HCT116 (cell line): Measurements from ENCODE around the gene PHKA2. TPM values are rescaled to one million over a fixed set of nuclear protein-coding genes. Genes with fewer than 3 reads are reported as not detected.

Source experiments
- ATAC-seq: fragments of 200-7000 bp; cut with Tn5 transposase; 2 replicates; pipeline ENCODE4 v1.9.1; 2020; ENCODE audit warnings: mild to moderate bottlenecking, moderate library complexity
- BruUV-seq: library from RNA; stranded (reverse); fragments of 400-500 nt; replicated peaks from 2 replicates; lab custom pipeline; 2021; lab: Mats Ljungman, UMichigan
- CTCF ChIA-PET: fragments of 300-600 bp; sonication (Branson Sonifier 250); formaldehyde crosslinking; loops from one replicate; lab custom pipeline; 2021; ENCODE audit warnings: antibody characterized with exemption; lab: Charles Lee
- POLR2A ChIA-PET: fragments of 300-600, 350-600 bp; sonication (Branson Sonifier 250); formaldehyde crosslinking; loops from one replicate; lab custom pipeline; 2021; ENCODE audit warnings: antibody characterized with exemption; lab: Charles Lee
- RAD21 ChIA-PET, 2 experiments: fragments of 300-600 bp; sonication (Branson Sonifier 250); formaldehyde crosslinking; loops; one replicate each; lab custom pipeline; 2023; ENCODE audit warnings: low total read pairs in 2 of 2; ENCODE audit not compliant: uncharacterized antibody in 2 of 2, unreplicated experiment in 2 of 2, low non-redundant PET in 1 of 2; lab: Charles Lee
- DNase-seq: peaks from one replicate; pipeline ENCODE4 v3.0.0-alpha.2; 2010; ENCODE audit warnings: low read depth, low spot score
- H2AFZ ChIP-seq: fragments of 200-600 bp; shearing (Covaris generic), sonication (generic); 2 replicates; pipeline ENCODE4 v1.6.1; 2017; ENCODE audit warnings: low read depth, mixed run types, mixed read lengths, antibody characterized with exemption, low read length; ENCODE audit not compliant: poor library complexity, severe bottlenecking
- H3K27ac ChIP-seq: 2 replicates; pipeline ENCODE4 v1.5.1; 2012; ENCODE audit warnings: low read depth, low read length
- H3K27me3 ChIP-seq: fragments of 200-600 bp; sonication (generic); 2 replicates; pipeline ENCODE4 v1.6.1; 2016; ENCODE audit warnings: mixed run types, low read length, mixed read lengths; ENCODE audit not compliant: insufficient read depth
- H3K36me3 ChIP-seq, 2 experiments: fragments of 200-500 bp in 1 of 2; fragments of 200-600 bp in 1 of 2; sonication (Bioruptor generic) in 1 of 2; sonication (generic) in 1 of 2; 2 replicates each; pipeline versions ENCODE4 v1.5.1 to v1.6.1; 2014 to 2016; ENCODE audit warnings: low read length in 2 of 2, inconsistent platforms in 1 of 2, mixed read lengths in 1 of 2, mixed run types in 1 of 2; ENCODE audit not compliant: insufficient read depth in 2 of 2, control insufficient read depth in 1 of 2
- H3K4me1 ChIP-seq, 2 experiments: fragments of 200-600 bp in 1 of 2; sonication (generic) in 1 of 2; 2 replicates each; pipeline versions ENCODE4 v1.5.1 to v1.6.1; 2012 to 2017; ENCODE audit warnings: low read length in 2 of 2, inconsistent platforms in 1 of 2, mild to moderate bottlenecking in 1 of 2, mixed read lengths in 1 of 2, mixed run types in 1 of 2, moderate library complexity in 1 of 2; ENCODE audit not compliant: insufficient read depth in 2 of 2, control insufficient read depth in 1 of 2
- H3K4me2 ChIP-seq: fragments of 200-600 bp; sonication (generic); 2 replicates; pipeline ENCODE4 v1.6.1; 2017; ENCODE audit warnings: mixed run types, low read length, mixed read lengths
- H3K4me3 ChIP-seq, 2 experiments: fragments of 200-600 bp in 1 of 2; sonication (generic) in 1 of 2; replicated peaks in 1 of 2; 2 replicates each; pipeline ENCODE4 v1.5.1; 2011 to 2016; ENCODE audit warnings: low read length in 2 of 2, control low read depth in 1 of 2, low read depth in 1 of 2, mild to moderate bottlenecking in 1 of 2, mixed read lengths in 1 of 2, mixed run types in 1 of 2
- H3K79me2 ChIP-seq: fragments of 200-600 bp; sonication (generic); 2 replicates; pipeline ENCODE4 v1.6.1; 2017; ENCODE audit warnings: mild to moderate bottlenecking, mixed run types, low read length, moderate library complexity, mixed read lengths; ENCODE audit not compliant: insufficient read depth
- H3K9ac ChIP-seq: fragments of 200-600 bp; sonication (generic); 2 replicates; pipeline ENCODE4 v1.6.1; 2016; ENCODE audit warnings: low read length, mixed read lengths
- H3K9me2 ChIP-seq: fragments of 200-600 bp; sonication (generic), shearing (Covaris generic); 2 replicates; pipeline ENCODE4 v1.6.1; 2017; ENCODE audit warnings: mixed run types, mild to moderate bottlenecking, moderate library complexity; ENCODE audit not compliant: insufficient read depth
- H3K9me3 ChIP-seq, 2 experiments: fragments of 200-500 bp in 1 of 2; fragments of 200-600 bp in 1 of 2; sonication (Bioruptor generic) in 1 of 2; sonication (generic) in 1 of 2; 2 replicates each; pipeline ENCODE4 v1.6.1; 2014 to 2017; ENCODE audit warnings: low read length in 2 of 2, mixed read lengths in 2 of 2, inconsistent platforms in 1 of 2, low read depth in 1 of 2, mild to moderate bottlenecking in 1 of 2, mixed run types in 1 of 2, moderate library complexity in 1 of 2; ENCODE audit not compliant: control insufficient read depth in 1 of 2, insufficient read depth in 1 of 2
- H4K20me1 ChIP-seq: fragments of 200-600 bp; sonication (generic), shearing (Covaris generic); 2 replicates; pipeline ENCODE4 v1.6.1; 2017; ENCODE audit warnings: mixed run types, mild to moderate bottlenecking, moderate library complexity; ENCODE audit not compliant: insufficient read depth
- CBX3 ChIP-seq: IDR thresholded peaks from 2 replicates; pipeline ENCODE4 v1.6.1; 2012; ENCODE audit warnings: low read depth
- CEBPB ChIP-seq: IDR thresholded peaks from 2 replicates; pipeline ENCODE4 v1.6.1; 2012; ENCODE audit warnings: low read depth
- EGR1 ChIP-seq: IDR thresholded peaks from 2 replicates; pipeline ENCODE4 v1.6.1; 2012; ENCODE audit warnings: low read depth
- ELF1 ChIP-seq: IDR thresholded peaks from 2 replicates; pipeline ENCODE4 v1.6.1; 2012; ENCODE audit warnings: low read depth, borderline replicate concordance
- EZH2phosphoT487 ChIP-seq: fragments of 200-600 bp; IDR thresholded peaks from 2 replicates; pipeline ENCODE4 v1.6.1; 2018; ENCODE audit warnings: antibody characterized with exemption, borderline replicate concordance
- FOSL1 ChIP-seq: IDR thresholded peaks from 2 replicates; pipeline ENCODE4 v1.6.1; 2012; ENCODE audit warnings: low read depth
- JUND ChIP-seq: IDR thresholded peaks from 2 replicates; pipeline ENCODE4 v1.6.1; 2012
- POLR2A ChIP-seq: IDR thresholded peaks from 2 replicates; pipeline ENCODE4 v1.7.0; 2011; ENCODE audit warnings: borderline replicate concordance; ENCODE audit not compliant: insufficient read depth, insufficient read length; ENCODE audit errors: extremely low read depth
- POLR2AphosphoS5 ChIP-seq: IDR thresholded peaks from 2 replicates; pipeline ENCODE4 v1.6.1; 2011; ENCODE audit warnings: mild to moderate bottlenecking, low read depth, low read length, moderate library complexity
- RAD21 ChIP-seq: IDR thresholded peaks from 2 replicates; pipeline ENCODE4 v1.6.1; 2012; ENCODE audit warnings: low read depth, mild to moderate bottlenecking
- SIN3A ChIP-seq: IDR thresholded peaks from 2 replicates; pipeline ENCODE4 v1.6.1; 2012; ENCODE audit warnings: low read depth
- TCF7L2 ChIP-seq: IDR thresholded peaks from 2 replicates; pipeline ENCODE4 v1.7.0; 2011; ENCODE audit warnings: borderline replicate concordance, inconsistent platforms; ENCODE audit not compliant: insufficient read depth, insufficient read length; ENCODE audit errors: extremely low read depth
- ZFX ChIP-seq: fragments of 450-650 bp; IDR thresholded peaks from 2 replicates; pipeline ENCODE4 v1.6.1; 2017
- ZNF274 ChIP-seq: fragments of 200-500 bp; sonication (Bioruptor generic); IDR thresholded peaks from 2 replicates; pipeline ENCODE4 v1.6.1; 2014; ENCODE audit warnings: mild to moderate bottlenecking, low read depth, low read length, inconsistent platforms
- intact Hi-C: fragments of 100-400 bp; cut with micrococcal nuclease; formaldehyde crosslinking; loops from 2 replicates; pipeline ENCODE4 v1.10.0; 2022
- total RNA-seq: library from RNA; stranded (reverse); gene quantifications from one replicate; pipeline ENCODE4 v1.2.1, GENCODE V29; 2021; ENCODE audit not compliant: unreplicated experiment
- TF ChIP-seq, protein P1 (sequence below), 3 experiments: fragments of 200-600 bp in 1 of 3; sonication (generic) in 1 of 3; IDR thresholded peaks in 2 of 3; conservative IDR thresholded peaks in 1 of 3; 2 replicates each; pipeline ENCODE4 v1.5.1; 2012 to 2017; ENCODE audit warnings: low read depth in 2 of 3, low read length in 2 of 3, antibody characterized with exemption in 1 of 3, borderline replicate concordance in 1 of 3, control low read depth in 1 of 3, mild to moderate bottlenecking in 1 of 3, mixed read lengths in 1 of 3, mixed run types in 1 of 3, moderate library complexity in 1 of 3; ENCODE audit not compliant: insufficient read depth in 1 of 3
- TF ChIP-seq, protein P2 (sequence below): IDR thresholded peaks from 2 replicates; pipeline ENCODE4 v1.6.1; 2012
- TF ChIP-seq, protein P3 (sequence below): IDR thresholded peaks from 2 replicates; pipeline ENCODE4 v1.6.1; 2011; ENCODE audit warnings: mild to moderate bottlenecking, low read length, moderate library complexity; ENCODE audit not compliant: insufficient replicate concordance; ENCODE audit errors: extremely low read depth
- TF ChIP-seq, protein P4 (sequence below): IDR thresholded peaks from 2 replicates; pipeline ENCODE4 v1.6.1; 2012; ENCODE audit warnings: low read depth

The PHKA2 gene
- total RNA-seq, 1 experiment from 2014 or later, result 23.8 TPM

DNA sequence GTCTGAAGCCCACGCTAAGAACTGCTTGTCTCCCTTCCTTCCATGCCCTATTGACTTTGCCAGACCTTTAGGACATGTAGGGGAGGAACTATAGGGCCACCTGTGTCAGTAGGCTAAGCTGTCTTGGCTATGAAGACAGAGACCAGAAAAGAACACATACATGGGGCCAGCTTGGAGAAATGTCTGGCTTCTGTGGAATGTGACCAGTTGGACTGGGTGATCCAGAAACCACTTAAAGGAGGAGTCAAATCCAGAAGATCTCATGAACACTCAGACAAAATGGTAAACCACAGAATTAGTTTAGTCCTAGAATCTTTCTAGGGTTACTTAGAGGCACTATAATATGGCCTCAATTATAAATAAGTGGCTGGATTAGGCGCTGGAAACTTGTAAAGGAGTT lies 42.0 kb downstream of the PHKA2 start:
- Histone ChIP-seq H2AFZ (no peak overlapping the region), H3K27ac (no peak overlapping the region), H3K4me3 (no peak overlapping the region), H3K36me3 (no peaks in the 10 kb centered on the region; a peak in 2 of 4 replicates), H3K9me2 (no peaks in the 10 kb centered on the region), H3K9ac (no peak overlapping the region), H3K4me2 (no peak overlapping the region), H3K9me3 (no peaks in the 10 kb centered on the region), H3K4me1 (no peaks in the 10 kb centered on the region; a peak in 1 of 4 replicates), H3K27me3 (no peaks in the 10 kb centered on the region), H4K20me1 (no peaks in the 10 kb centered on the region), H3K79me2 (no peaks in the 10 kb centered on the region)
- DNase-seq (no peak), ATAC-seq (no peak)
- ChIA-PET RAD21 (no interaction called here), CTCF (no interaction called here), POLR2A (no interaction called here)
- TF ChIP-seq RAD21, result no peak
- no peak for TF ChIP-seq EGR1
- TF ChIP-seq, protein P1, sequence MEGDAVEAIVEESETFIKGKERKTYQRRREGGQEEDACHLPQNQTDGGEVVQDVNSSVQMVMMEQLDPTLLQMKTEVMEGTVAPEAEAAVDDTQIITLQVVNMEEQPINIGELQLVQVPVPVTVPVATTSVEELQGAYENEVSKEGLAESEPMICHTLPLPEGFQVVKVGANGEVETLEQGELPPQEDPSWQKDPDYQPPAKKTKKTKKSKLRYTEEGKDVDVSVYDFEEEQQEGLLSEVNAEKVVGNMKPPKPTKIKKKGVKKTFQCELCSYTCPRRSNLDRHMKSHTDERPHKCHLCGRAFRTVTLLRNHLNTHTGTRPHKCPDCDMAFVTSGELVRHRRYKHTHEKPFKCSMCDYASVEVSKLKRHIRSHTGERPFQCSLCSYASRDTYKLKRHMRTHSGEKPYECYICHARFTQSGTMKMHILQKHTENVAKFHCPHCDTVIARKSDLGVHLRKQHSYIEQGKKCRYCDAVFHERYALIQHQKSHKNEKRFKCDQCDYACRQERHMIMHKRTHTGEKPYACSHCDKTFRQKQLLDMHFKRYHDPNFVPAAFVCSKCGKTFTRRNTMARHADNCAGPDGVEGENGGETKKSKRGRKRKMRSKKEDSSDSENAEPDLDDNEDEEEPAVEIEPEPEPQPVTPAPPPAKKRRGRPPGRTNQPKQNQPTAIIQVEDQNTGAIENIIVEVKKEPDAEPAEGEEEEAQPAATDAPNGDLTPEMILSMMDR (IDR thresholded peaks at IDR 0.05 in 2 of 3, conservative IDR thresholded peaks at IDR 0.05 in 1 of 3; ENCODE audit: borderline replicate concordance in 1 of 3, insufficient read depth in 1 of 3, low read depth in 2 of 3, low read length in 2 of 3), result no peak
- TF ChIP-seq ZNF274, result no peak
- no peak for TF ChIP-seq ELF1
- TF ChIP-seq, protein P2, sequence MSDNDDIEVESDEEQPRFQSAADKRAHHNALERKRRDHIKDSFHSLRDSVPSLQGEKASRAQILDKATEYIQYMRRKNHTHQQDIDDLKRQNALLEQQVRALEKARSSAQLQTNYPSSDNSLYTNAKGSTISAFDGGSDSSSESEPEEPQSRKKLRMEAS, result no peak
- no peak for TF ChIP-seq POLR2A
- TF ChIP-seq EZH2phosphoT487, result no peak
- TF ChIP-seq SIN3A, result no peak
- TF ChIP-seq TCF7L2, result no peak
- no peak for TF ChIP-seq CBX3
- TF ChIP-seq FOSL1, result no peak
- no peak for TF ChIP-seq JUND
- TF ChIP-seq CEBPB, result no peak
- TF ChIP-seq POLR2AphosphoS5, result no peak
- TF ChIP-seq, protein P3, sequence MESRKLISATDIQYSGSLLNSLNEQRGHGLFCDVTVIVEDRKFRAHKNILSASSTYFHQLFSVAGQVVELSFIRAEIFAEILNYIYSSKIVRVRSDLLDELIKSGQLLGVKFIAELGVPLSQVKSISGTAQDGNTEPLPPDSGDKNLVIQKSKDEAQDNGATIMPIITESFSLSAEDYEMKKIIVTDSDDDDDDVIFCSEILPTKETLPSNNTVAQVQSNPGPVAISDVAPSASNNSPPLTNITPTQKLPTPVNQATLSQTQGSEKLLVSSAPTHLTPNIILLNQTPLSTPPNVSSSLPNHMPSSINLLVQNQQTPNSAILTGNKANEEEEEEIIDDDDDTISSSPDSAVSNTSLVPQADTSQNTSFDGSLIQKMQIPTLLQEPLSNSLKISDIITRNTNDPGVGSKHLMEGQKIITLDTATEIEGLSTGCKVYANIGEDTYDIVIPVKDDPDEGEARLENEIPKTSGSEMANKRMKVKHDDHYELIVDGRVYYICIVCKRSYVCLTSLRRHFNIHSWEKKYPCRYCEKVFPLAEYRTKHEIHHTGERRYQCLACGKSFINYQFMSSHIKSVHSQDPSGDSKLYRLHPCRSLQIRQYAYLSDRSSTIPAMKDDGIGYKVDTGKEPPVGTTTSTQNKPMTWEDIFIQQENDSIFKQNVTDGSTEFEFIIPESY, result no peak
- TF ChIP-seq, protein P4, sequence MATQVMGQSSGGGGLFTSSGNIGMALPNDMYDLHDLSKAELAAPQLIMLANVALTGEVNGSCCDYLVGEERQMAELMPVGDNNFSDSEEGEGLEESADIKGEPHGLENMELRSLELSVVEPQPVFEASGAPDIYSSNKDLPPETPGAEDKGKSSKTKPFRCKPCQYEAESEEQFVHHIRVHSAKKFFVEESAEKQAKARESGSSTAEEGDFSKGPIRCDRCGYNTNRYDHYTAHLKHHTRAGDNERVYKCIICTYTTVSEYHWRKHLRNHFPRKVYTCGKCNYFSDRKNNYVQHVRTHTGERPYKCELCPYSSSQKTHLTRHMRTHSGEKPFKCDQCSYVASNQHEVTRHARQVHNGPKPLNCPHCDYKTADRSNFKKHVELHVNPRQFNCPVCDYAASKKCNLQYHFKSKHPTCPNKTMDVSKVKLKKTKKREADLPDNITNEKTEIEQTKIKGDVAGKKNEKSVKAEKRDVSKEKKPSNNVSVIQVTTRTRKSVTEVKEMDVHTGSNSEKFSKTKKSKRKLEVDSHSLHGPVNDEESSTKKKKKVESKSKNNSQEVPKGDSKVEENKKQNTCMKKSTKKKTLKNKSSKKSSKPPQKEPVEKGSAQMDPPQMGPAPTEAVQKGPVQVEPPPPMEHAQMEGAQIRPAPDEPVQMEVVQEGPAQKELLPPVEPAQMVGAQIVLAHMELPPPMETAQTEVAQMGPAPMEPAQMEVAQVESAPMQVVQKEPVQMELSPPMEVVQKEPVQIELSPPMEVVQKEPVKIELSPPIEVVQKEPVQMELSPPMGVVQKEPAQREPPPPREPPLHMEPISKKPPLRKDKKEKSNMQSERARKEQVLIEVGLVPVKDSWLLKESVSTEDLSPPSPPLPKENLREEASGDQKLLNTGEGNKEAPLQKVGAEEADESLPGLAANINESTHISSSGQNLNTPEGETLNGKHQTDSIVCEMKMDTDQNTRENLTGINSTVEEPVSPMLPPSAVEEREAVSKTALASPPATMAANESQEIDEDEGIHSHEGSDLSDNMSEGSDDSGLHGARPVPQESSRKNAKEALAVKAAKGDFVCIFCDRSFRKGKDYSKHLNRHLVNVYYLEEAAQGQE, result no peak
- TF ChIP-seq ZFX, result no peak
- intact Hi-C loops, result no loop called here
- no TSS peak for BruUV-seq
